Neuronal stem cell (in vitro differentiated cells): ENCODE measurements around the gene FCHO1.
A peak's percentile ranks its signal among the peaks of the same experiment; 100 is the strongest.

Experiments used
- DNase-seq: peaks from one replicate; pipeline ENCODE4 v3.0.0-alpha.2; 2013; ENCODE audit warnings: low spot score
- H2AFZ ChIP-seq: one replicate; pipeline ENCODE4 v1.6.1; 2013; ENCODE audit warnings: mild to moderate bottlenecking, low read length, inconsistent platforms
- H2AK5ac ChIP-seq: 2 replicates; pipeline ENCODE4 v1.6.1; 2013; ENCODE audit warnings: low read depth, mild to moderate bottlenecking, inconsistent platforms, low read length, moderate library complexity, mixed read lengths
- H2BK120ac ChIP-seq: 2 replicates; pipeline ENCODE4 v1.6.1; 2013; ENCODE audit warnings: low read depth, mild to moderate bottlenecking, inconsistent platforms, low read length, moderate library complexity, mixed read lengths
- H2BK12ac ChIP-seq: one replicate; pipeline ENCODE4 v1.6.1; 2013; ENCODE audit warnings: low read length, inconsistent platforms
- H2BK15ac ChIP-seq: 2 replicates; pipeline ENCODE4 v1.6.1; 2013; ENCODE audit warnings: mild to moderate bottlenecking, low read length, inconsistent platforms, mixed read lengths
- H2BK5ac ChIP-seq: one replicate; pipeline ENCODE4 v1.6.1; 2013; ENCODE audit warnings: inconsistent platforms, mild to moderate bottlenecking, low read length, moderate library complexity
- H3K14ac ChIP-seq: one replicate; pipeline ENCODE4 v1.6.1; 2013; ENCODE audit warnings: low read length, inconsistent platforms
- H3K18ac ChIP-seq: 2 replicates; pipeline ENCODE4 v1.6.1; 2013; ENCODE audit warnings: low read length, inconsistent platforms
- H3K23ac ChIP-seq: 2 replicates; pipeline ENCODE4 v1.6.1; 2013; ENCODE audit warnings: low read depth, mild to moderate bottlenecking, mixed read lengths, low read length, inconsistent platforms; ENCODE audit not compliant: poor library complexity
- H3K27ac ChIP-seq: replicated peaks from 3 replicates; pipeline ENCODE4 v1.5.1; 2013; ENCODE audit warnings: low read length, inconsistent platforms
- H3K27me3 ChIP-seq, 3 experiments: 2 replicates each; pipeline ENCODE4 v1.6.1; 2013; ENCODE audit warnings: low read length in 3 of 3, mild to moderate bottlenecking in 2 of 3, inconsistent platforms in 1 of 3, low read depth in 1 of 3, mixed read lengths in 1 of 3, moderate library complexity in 1 of 3; ENCODE audit not compliant: control insufficient read depth in 3 of 3, insufficient read depth in 3 of 3
- H3K36me3 ChIP-seq, 2 donors: replicated peaks in 1 of 2; 2 replicates each; pipeline ENCODE4 v1.6.1; 2013; ENCODE audit warnings: low read length in 2 of 2; ENCODE audit not compliant: control insufficient read depth in 2 of 2, insufficient read depth in 2 of 2
- H3K4ac ChIP-seq: 2 replicates; pipeline ENCODE4 v1.6.1; 2013; ENCODE audit warnings: inconsistent platforms, mild to moderate bottlenecking, low read length, moderate library complexity
- H3K4me1 ChIP-seq, 2 donors: 1 replicate in 1 of 2; 2 replicates in 1 of 2; pipeline ENCODE4 v1.6.1; 2013; ENCODE audit warnings: low read length in 2 of 2, low read depth in 1 of 2; ENCODE audit not compliant: control insufficient read depth in 2 of 2, insufficient read depth in 1 of 2
- H3K4me2 ChIP-seq: one replicate; pipeline ENCODE4 v1.6.1; 2013; ENCODE audit warnings: mild to moderate bottlenecking, low read length, inconsistent platforms; ENCODE audit not compliant: insufficient read depth, poor library complexity, severe bottlenecking
- H3K4me3 ChIP-seq, 2 donors: 2 replicates each; pipeline ENCODE4 v1.5.1; 2013; ENCODE audit warnings: low read length in 2 of 2, mild to moderate bottlenecking in 2 of 2, inconsistent platforms in 1 of 2, moderate library complexity in 1 of 2
- H3K79me1 ChIP-seq: one replicate; pipeline ENCODE4 v1.6.1; 2013; ENCODE audit warnings: low read depth, mild to moderate bottlenecking, inconsistent platforms, low read length, moderate library complexity
- H3K9ac ChIP-seq: one replicate; pipeline ENCODE4 v1.6.1; 2013; ENCODE audit warnings: mild to moderate bottlenecking, low read depth, low read length, inconsistent platforms; ENCODE audit not compliant: poor library complexity
- H3K9me3 ChIP-seq, 2 donors: replicated peaks in 1 of 2; 2 replicates each; pipeline versions ENCODE3 to v1.6.1; 2013; ENCODE audit warnings: low read length in 2 of 2, mild to moderate bottlenecking in 2 of 2, inconsistent platforms in 1 of 2, low read depth in 1 of 2, mixed read lengths in 1 of 2, moderate library complexity in 1 of 2; ENCODE audit not compliant: control insufficient read depth in 2 of 2, insufficient read depth in 1 of 2
- H4K8ac ChIP-seq: one replicate; pipeline ENCODE4 v1.6.1; 2013; ENCODE audit warnings: low read depth, mild to moderate bottlenecking, inconsistent platforms, low read length, moderate library complexity
- H4K91ac ChIP-seq: one replicate; pipeline ENCODE4 v1.6.1; 2013; ENCODE audit warnings: low read length, low read depth, mild to moderate bottlenecking, inconsistent platforms; ENCODE audit not compliant: poor library complexity
- WGBS, 2 donors: extraction: QIAGEN DNeasy Blood & Tissue Kit; methylation state at CpG; one replicate each; pipeline ENCODE4 v1.1.7; 2013; ENCODE audit warnings: missing lambda C conversion rate in 2 of 2, mixed read lengths in 1 of 2; ENCODE audit not compliant: insufficient read length in 2 of 2, insufficient replicate concordance in 1 of 2; ENCODE audit errors: extremely low coverage in 2 of 2; 5-methylcytosine and 5-hydroxymethylcytosine counted together

Gene FCHO1

GRCh38 chr19:17830567-17831418 lies 79.5 kb downstream of the FCHO1 start:
- Histone ChIP-seq H3K36me3 (no peaks in the 10 kb centered on the region), H2BK12ac (peak overlapping the region; percentile 94), H3K4me1 (peaks cover 7 to 19% of the 10 kb centered on the region in 2 donors), H3K23ac (peak overlapping the region; percentile 96), H3K14ac (peak overlapping the region; percentile 38), H3K79me1 (no peaks in the 10 kb centered on the region), H3K27ac (peak overlapping the region; percentile 96), H3K4me2 (peak overlapping the region; percentile 89), H4K8ac (no peak overlapping the region), H2BK15ac (peak overlapping the region; percentile 97), H4K91ac (no peak overlapping the region), H2BK120ac (peak overlapping the region; percentile 56), H3K4ac (no peak overlapping the region), H2AFZ (peak overlapping the region; percentile 86), H3K9ac (peak overlapping the region; percentile 87), H3K9me3 (no peaks in the 10 kb centered on the region), H2BK5ac (peak overlapping the region; percentile 93), H2AK5ac (peak overlapping the region; percentile 97), H3K4me3 (peak overlapping the region; percentile 15 to 80), H3K18ac (peak overlapping the region; percentile 96), H3K27me3 (peaks cover 0 to 3% (median 0%) of the 10 kb centered on the region in 3 experiments)
- no CpG with 5 or more reads among the region's 50 CpGs for WGBS, 2 donors
- DNase-seq = peak; percentile 84

GRCh38 chr19:17831419-17831888 lies 80.2 kb downstream of the FCHO1 start:
- no peaks in the 10 kb centered on the region for H3K36me3 ChIP-seq
- no peaks in the 10 kb centered on the region for H3K9me3 ChIP-seq
- peak overlapping the region in 1 of 2 donors; percentile 75 for H3K4me3 ChIP-seq
- no peaks in the 10 kb centered on the region for H3K79me1 ChIP-seq
- peak overlapping the region; percentile 53 for H2BK5ac ChIP-seq
- H3K27me3 ChIP-seq = peaks cover 0 to 5% (median 0%) of the 10 kb centered on the region in 3 experiments
- no CpG with 5 or more reads among the region's 25 CpGs for WGBS, 2 donors
- H3K18ac ChIP-seq = peak overlapping the region; percentile 96
- peak overlapping the region; percentile 97 for H2AK5ac ChIP-seq
- peak overlapping the region; percentile 96 for H3K23ac ChIP-seq
- no peak overlapping the region for H3K9ac ChIP-seq
- no peak overlapping the region for H4K91ac ChIP-seq
- H2AFZ ChIP-seq = peak overlapping the region; percentile 62
- H3K14ac ChIP-seq = peak overlapping the region; percentile 71
- H3K27ac ChIP-seq = peak overlapping the region; percentile 32
- H3K4me1 ChIP-seq = peaks cover 7 to 19% of the 10 kb centered on the region in 2 donors
- H4K8ac ChIP-seq = no peak overlapping the region
- peak overlapping the region; percentile 56 for H2BK120ac ChIP-seq
- peak overlapping the region; percentile 94 for H2BK12ac ChIP-seq
- no peak for DNase-seq
- H3K4ac ChIP-seq = peak overlapping the region; percentile 53
- H3K4me2 ChIP-seq = peak overlapping the region; percentile 40
- peak overlapping the region; percentile 69 for H2BK15ac ChIP-seq

GRCh38 chr19:17832443-17833208 lies 81.3 kb downstream of the FCHO1 start:
- H3K9me3 ChIP-seq = no peaks in the 10 kb centered on the region
- no peak for DNase-seq
- H4K91ac ChIP-seq = no peak overlapping the region
- no peak overlapping the region for H2BK15ac ChIP-seq
- H3K36me3 ChIP-seq = no peaks in the 10 kb centered on the region
- no peak overlapping the region for H4K8ac ChIP-seq
- H3K14ac ChIP-seq = no peak overlapping the region
- H3K18ac ChIP-seq = no peak overlapping the region
- no peak overlapping the region for H2BK12ac ChIP-seq
- peak overlapping the region; percentile 13 for H3K23ac ChIP-seq
- H3K4me1 ChIP-seq = peaks cover 7 to 19% of the 10 kb centered on the region in 2 donors
- H3K79me1 ChIP-seq = no peaks in the 10 kb centered on the region
- H3K9ac ChIP-seq = no peak overlapping the region
- H3K4me2 ChIP-seq = no peak overlapping the region
- H2BK5ac ChIP-seq = no peak overlapping the region
- no peak overlapping the region for H2AFZ ChIP-seq
- no peak overlapping the region for H3K4me3 ChIP-seq
- peak overlapping the region; percentile 77 for H2AK5ac ChIP-seq
- no CpG with 5 or more reads among the region's 17 CpGs for WGBS, 2 donors
- no peak overlapping the region for H2BK120ac ChIP-seq
- H3K4ac ChIP-seq = no peak overlapping the region
- H3K27ac ChIP-seq = no peak overlapping the region
- H3K27me3 ChIP-seq = peaks cover 0 to 5% (median 0%) of the 10 kb centered on the region in 3 experiments
